ENCODE results near the gene TMEM184A.
A peak's percentile ranks its signal among the peaks of the same experiment; 100 is the strongest.
"Not testable (repeated sequence)": the region's sequence is repeated elsewhere in the genome, so short reads cannot be mapped to it uniquely, and the experiment has no call there.

Gene TMEM184A

DNA sequence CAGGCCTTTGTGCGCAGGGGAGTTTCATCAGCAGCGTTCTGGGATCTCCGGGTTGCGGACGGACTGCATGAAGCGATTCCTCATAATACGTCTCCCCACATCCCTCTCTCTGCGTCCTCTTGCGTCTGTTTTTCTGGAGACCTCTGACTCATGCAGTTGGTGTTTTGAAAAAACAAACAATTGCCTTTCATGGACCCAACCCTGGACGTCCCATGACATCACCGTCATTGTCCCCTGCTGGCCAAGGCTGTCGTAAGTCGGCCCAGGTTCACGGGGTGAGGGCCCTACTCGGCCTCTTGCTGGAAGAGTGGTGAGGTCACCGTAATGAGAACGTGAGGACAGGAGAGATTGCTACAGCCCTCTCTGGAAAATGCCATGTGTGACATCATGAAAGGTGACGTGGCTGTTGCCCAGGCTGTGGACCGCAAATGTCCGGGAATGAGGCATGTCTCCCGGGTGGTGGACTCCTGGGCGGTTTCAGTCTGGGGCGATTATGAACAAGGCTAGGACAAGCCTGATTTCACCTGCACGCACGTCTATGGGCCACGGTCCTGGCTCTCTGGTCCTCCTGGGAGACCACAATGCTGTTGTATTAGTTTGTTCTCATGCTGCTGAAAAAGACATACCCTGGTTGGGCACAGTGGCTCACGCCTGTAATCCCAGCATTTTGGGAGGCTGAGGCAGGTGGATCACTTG lies 35.3 kb downstream of the TMEM184A start:
- DNase-seq (no peak), ATAC-seq (replicated peaks) (no peak)
- Mint-ChIP-seq H3K27me3 (peaks cover 7 to 30% of the 10 kb centered on the region in 2 donors), H3K4me3 (no peak overlapping the region), H3K36me3 (ENCODE audit: insufficient read depth) (peaks cover 3% of the 10 kb centered on the region), H3K27ac (no peak overlapping the region), H3K9me3 (peaks cover 0 to 3% of the 10 kb centered on the region in 2 donors), H3K4me1 (ENCODE audit: low read depth in 2 of 2) (no peaks in the 10 kb centered on the region)

DNA sequence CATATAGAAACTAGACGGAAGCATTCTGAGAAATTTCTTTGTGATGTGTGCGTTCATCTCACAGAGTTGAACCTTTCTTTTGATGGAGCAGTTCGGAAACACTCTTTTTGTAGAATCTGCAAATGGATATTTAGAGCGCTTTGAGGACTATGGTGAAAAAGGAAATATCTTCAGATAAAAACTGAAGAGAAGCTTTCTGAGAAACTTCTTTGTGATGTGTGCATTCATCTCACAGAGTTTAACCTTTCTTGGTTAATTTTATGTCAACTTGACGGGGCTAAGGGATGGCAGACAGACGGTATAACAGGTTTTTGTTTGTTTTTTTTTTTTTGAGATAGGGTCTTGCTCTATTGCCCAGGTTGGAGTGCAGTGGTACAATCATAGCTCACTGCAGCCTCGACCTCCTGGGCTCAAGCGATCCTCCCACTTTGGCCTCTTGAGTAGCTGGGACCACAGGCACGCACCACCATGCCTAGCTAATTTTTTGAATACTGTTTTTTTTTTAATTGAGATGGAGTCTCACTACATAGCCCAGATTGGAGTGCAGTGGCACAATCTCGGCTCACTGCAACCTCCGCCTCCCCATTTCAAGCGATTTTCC lies 36.6 kb downstream of the TMEM184A start:
- not testable (repeated sequence) for H3K4me3 Mint-ChIP-seq; H3K9me3 Mint-ChIP-seq; H3K4me1 Mint-ChIP-seq (ENCODE audit: low read depth in 2 of 2); H3K36me3 Mint-ChIP-seq (ENCODE audit: insufficient read depth); ATAC-seq (replicated peaks); H3K27ac Mint-ChIP-seq; DNase-seq
- peaks cover 0 to 22% of the 10 kb centered on the region in 2 donors for H3K27me3 Mint-ChIP-seq

GRCh38 chr7:1516586-1517251 lies 39.3 kb downstream of the TMEM184A start:
- Mint-ChIP-seq H3K4me3 (no peak overlapping the region), H3K27me3 (peaks cover 4 to 13% of the 10 kb centered on the region in 2 donors), H3K9me3 (peaks cover 0 to 3% of the 10 kb centered on the region in 2 donors), H3K27ac (no peak overlapping the region), H3K4me1 (ENCODE audit: low read depth in 2 of 2) (peaks cover 5 to 8% of the 10 kb centered on the region in 2 donors), H3K36me3 (ENCODE audit: insufficient read depth) (no peaks in the 10 kb centered on the region)
- DNase-seq (no peak), ATAC-seq (replicated peaks) (no peak)

DNA sequence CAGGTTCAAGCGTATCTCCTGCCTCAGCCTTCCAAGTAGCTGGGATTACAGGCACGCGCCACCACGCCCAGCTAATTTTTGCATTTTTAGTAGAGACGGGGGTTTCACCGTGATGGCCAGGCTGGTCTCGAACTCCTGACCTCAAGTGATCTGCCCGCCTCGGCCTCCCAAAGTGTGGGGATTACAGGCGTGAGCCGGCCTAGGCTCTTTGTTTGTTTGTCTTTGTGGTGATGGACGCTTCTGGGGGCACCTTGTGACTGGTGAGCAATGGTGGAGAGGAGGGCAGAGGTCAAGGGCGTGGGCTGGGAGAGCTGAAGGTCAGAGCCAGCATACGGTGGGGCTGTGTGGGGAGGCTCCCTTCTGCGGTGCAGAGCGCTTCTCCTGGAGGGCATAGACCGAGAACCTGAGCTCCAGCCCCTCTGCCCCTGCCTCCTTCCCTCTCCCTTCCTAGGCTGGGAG lies 40.5 kb downstream of the TMEM184A start:
- H3K9me3 Mint-ChIP-seq; H3K36me3 Mint-ChIP-seq (ENCODE audit: insufficient read depth); H3K4me3 Mint-ChIP-seq; H3K4me1 Mint-ChIP-seq (ENCODE audit: low read depth in 2 of 2); DNase-seq; H3K27ac Mint-ChIP-seq; ATAC-seq (replicated peaks): not testable (repeated sequence)
- H3K27me3 Mint-ChIP-seq: peaks cover 7 to 25% of the 10 kb centered on the region in 2 donors

GRCh38 chr7:1514995-1515401 lies 41.0 kb downstream of the TMEM184A start:
- ATAC-seq (replicated peaks) (no peak), DNase-seq (no peak)
- peaks cover 0 to 3% of the 10 kb centered on the region in 2 donors for H3K9me3 Mint-ChIP-seq
- H3K4me1 Mint-ChIP-seq (ENCODE audit: low read depth in 2 of 2): peaks cover 5 to 8% of the 10 kb centered on the region in 2 donors
- H3K27ac Mint-ChIP-seq: no peak overlapping the region
- H3K4me3 Mint-ChIP-seq: no peak overlapping the region
- H3K36me3 Mint-ChIP-seq (ENCODE audit: insufficient read depth): no peaks in the 10 kb centered on the region
- H3K27me3 Mint-ChIP-seq: peaks cover 7 to 27% of the 10 kb centered on the region in 2 donors

GRCh38 chr7:1514407-1514806 lies 41.6 kb downstream of the TMEM184A start:
- H3K27me3 Mint-ChIP-seq: peaks cover 7 to 29% of the 10 kb centered on the region in 2 donors
- ATAC-seq (replicated peaks) (no peak), DNase-seq (no peak)
- no peaks in the 10 kb centered on the region for H3K36me3 Mint-ChIP-seq (ENCODE audit: insufficient read depth)
- no peak overlapping the region for H3K4me3 Mint-ChIP-seq
- no peak overlapping the region for H3K27ac Mint-ChIP-seq
- H3K4me1 Mint-ChIP-seq (ENCODE audit: low read depth in 2 of 2): peaks cover 5 to 8% of the 10 kb centered on the region in 2 donors
- H3K9me3 Mint-ChIP-seq: peaks cover 0 to 3% of the 10 kb centered on the region in 2 donors

- peaks cover 8 to 29% of the 10 kb centered on the region in 2 donors for H3K27me3 Mint-ChIP-seq
- H3K9me3 Mint-ChIP-seq: no peaks in the 10 kb centered on the region
- H3K4me3 Mint-ChIP-seq: no peak overlapping the region
- ATAC-seq (replicated peaks): no peak
- DNase-seq: no peak
- peaks cover 5 to 8% of the 10 kb centered on the region in 2 donors for H3K4me1 Mint-ChIP-seq (ENCODE audit: low read depth in 2 of 2)
- H3K36me3 Mint-ChIP-seq (ENCODE audit: insufficient read depth): no peaks in the 10 kb centered on the region
- H3K27ac Mint-ChIP-seq: no peak overlapping the region
Measured at GRCh38 chr7:1513657-1514095, 42.3 kb downstream of the TMEM184A start.

DNA sequence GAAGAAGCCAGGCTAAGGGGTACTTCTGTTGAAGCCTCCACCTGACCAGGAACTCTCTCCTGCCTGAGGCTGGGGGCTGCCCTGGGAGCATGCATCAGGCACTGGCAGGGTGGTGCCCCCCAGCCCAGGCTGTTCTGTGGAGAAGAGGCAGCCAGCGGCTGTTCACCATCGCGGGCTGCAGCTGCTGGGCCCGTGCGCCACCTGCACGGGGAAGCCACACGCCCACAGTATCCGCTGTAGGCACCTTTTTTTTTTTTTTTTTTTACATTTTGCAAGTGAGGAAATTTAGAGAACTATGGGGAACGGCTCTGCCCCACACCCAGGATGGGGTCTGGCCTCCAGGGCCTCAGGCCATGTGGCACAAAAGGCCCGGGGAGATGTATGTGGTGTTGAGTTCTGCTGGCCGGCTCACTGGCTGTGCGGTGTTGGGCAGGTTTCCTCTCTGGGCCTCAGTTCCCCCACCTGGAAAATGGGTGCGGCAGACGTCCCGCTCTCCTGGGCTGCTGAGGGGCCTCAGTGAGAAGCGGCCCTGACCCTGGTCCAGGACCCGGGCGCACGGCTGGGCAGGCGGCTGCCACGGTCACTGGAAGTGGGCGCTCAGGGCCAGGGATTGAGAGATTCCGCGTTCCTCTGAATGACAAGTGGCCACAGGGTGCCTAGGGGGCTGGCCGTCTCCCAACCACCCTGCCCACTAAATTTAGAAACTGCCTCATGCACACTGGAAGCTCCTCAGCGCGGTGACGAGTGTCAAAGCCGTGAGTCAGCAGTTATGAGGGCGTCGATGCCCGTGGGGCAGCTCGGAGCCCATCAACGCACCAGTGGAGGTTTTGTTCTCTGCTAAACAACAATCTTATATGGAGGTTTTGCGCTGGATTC lies 43.0 kb downstream of the TMEM184A start:
- Mint-ChIP-seq H3K27me3 (peaks cover 13 to 35% of the 10 kb centered on the region in 2 donors), H3K36me3 (ENCODE audit: insufficient read depth) (no peaks in the 10 kb centered on the region), H3K4me1 (ENCODE audit: low read depth in 2 of 2) (peaks cover 5 to 10% of the 10 kb centered on the region in 2 donors), H3K9me3 (no peaks in the 10 kb centered on the region), H3K27ac (no peak overlapping the region), H3K4me3 (peak overlapping the region in 1 of 2 donors; percentile 43)
- DNase-seq (peak in 1 of 3 experiments; percentile 30), ATAC-seq (replicated peaks) (peak; percentile 93)

- DNase-seq (no peak), ATAC-seq (replicated peaks) (no peak)
- Mint-ChIP-seq H3K4me1 (ENCODE audit: low read depth in 2 of 2) (peaks cover 9 to 13% of the 10 kb centered on the region in 2 donors), H3K9me3 (no peaks in the 10 kb centered on the region), H3K27ac (peak overlapping the region in 1 of 2 donors; percentile 51), H3K4me3 (no peak overlapping the region), H3K27me3 (peaks cover 18 to 42% of the 10 kb centered on the region in 2 donors), H3K36me3 (ENCODE audit: insufficient read depth) (no peaks in the 10 kb centered on the region)
Measured at GRCh38 chr7:1511444-1512422, 44.3 kb downstream of the TMEM184A start.

DNA sequence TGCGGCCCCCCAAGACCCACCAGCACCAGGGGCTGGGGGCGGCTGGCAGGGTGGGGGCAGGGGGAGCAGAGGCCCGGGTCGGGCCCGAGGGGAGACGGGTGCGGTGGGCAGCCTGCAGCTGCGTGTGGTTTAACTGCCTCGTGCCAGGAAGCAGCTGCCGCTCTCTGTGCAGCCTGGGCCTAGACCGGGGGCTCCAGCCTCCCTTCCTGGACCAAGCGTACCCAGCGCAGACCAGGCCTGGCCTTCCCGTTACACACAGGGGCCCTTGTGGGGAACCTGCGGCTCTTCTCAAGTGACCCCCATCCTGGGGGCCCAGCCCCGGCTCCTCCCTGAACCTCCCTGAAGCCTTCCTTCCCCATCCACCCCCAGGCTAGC lies 45.2 kb downstream of the TMEM184A start:
- ATAC-seq (replicated peaks) (no peak), DNase-seq (no peak)
- H3K4me1 Mint-ChIP-seq (ENCODE audit: low read depth in 2 of 2): peaks cover 11 to 15% of the 10 kb centered on the region in 2 donors
- no peak overlapping the region for H3K27ac Mint-ChIP-seq
- no peak overlapping the region for H3K4me3 Mint-ChIP-seq
- no peaks in the 10 kb centered on the region for H3K9me3 Mint-ChIP-seq
- peaks cover 20 to 52% of the 10 kb centered on the region in 2 donors for H3K27me3 Mint-ChIP-seq
- no peaks in the 10 kb centered on the region for H3K36me3 Mint-ChIP-seq (ENCODE audit: insufficient read depth)

DNA sequence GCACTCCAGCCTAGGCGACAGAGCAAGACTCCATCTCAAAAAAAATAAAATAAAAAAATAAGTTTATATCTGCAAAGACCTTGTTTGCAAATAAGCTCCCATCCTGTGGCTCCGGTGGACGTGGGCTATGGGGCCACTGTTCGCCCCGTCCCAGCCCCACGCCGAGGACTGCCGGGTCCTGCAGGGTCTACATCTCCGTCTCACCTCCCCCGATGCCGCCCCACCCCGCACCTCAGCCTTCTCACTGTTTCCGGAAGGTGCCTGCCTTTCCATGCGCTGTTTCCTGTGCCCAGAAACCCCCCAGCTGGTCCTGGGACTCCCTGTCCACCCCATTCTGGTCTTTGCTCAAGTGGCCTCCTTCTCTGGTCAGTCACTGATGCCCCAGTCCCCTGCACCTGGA lies 46.8 kb downstream of the TMEM184A start:
- Mint-ChIP-seq H3K27me3 (peaks cover 20 to 56% of the 10 kb centered on the region in 2 donors), H3K36me3 (ENCODE audit: insufficient read depth) (peaks cover 5% of the 10 kb centered on the region), H3K9me3 (no peaks in the 10 kb centered on the region), H3K4me3 (no peak overlapping the region), H3K4me1 (ENCODE audit: low read depth in 2 of 2) (peaks cover 11 to 18% of the 10 kb centered on the region in 2 donors), H3K27ac (no peak overlapping the region)
- ATAC-seq (replicated peaks) (no peak), DNase-seq (no peak)

DNA sequence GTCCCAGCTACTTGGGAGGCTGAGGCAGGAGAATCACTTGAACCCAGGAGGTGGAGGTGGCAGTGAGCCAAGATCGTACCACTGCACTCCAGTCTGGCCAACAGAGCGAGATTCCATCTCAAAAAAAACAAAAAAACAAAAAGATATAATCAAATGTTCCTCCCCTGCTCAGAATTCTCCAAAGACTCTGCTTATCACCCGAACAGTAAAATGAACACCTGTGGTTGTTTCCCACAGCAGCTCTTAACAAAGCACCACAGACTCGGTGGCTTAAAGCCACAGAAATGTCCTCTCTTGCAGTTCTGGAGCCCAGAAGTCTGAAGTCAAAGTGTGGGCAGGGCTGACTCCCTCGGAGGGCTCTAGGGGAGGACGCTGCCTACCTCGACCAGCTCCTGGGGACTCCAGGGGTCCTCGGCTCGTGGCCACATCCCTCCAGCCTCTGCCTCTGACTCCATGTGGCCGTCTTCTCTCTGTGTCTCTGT lies 47.7 kb downstream of the TMEM184A start:
- Mint-ChIP-seq H3K4me3 (no peak overlapping the region), H3K4me1 (ENCODE audit: low read depth in 2 of 2) (peaks cover 11 to 18% of the 10 kb centered on the region in 2 donors), H3K27me3 (peaks cover 20 to 56% of the 10 kb centered on the region in 2 donors), H3K36me3 (ENCODE audit: insufficient read depth) (peaks cover 8% of the 10 kb centered on the region), H3K27ac (no peak overlapping the region), H3K9me3 (no peaks in the 10 kb centered on the region)
- ATAC-seq (replicated peaks) (no peak), DNase-seq (no peak)
